H9 (cell line): ENCODE measurements around the gene HMGB4. TPM values are rescaled to one million over a fixed set of nuclear protein-coding genes. Genes with fewer than 3 reads are reported as not detected.

Source experiments
- DNase-seq: peaks from one replicate; pipeline ENCODE4 v3.0.0-alpha.2; 2017
- H2AFZ ChIP-seq: one replicate; pipeline ENCODE4 v1.6.1; 2013; ENCODE audit warnings: mild to moderate bottlenecking, low read length, control low read depth, moderate library complexity
- H2AK5ac ChIP-seq: 2 replicates; pipeline ENCODE4 v1.6.1; 2013; ENCODE audit warnings: low read length, control low read depth, mixed read lengths; ENCODE audit not compliant: insufficient read length
- H2BK120ac ChIP-seq: one replicate; pipeline ENCODE4 v1.6.1; 2013; ENCODE audit warnings: low read depth, mild to moderate bottlenecking, low read length, control low read depth, inconsistent platforms; ENCODE audit not compliant: poor library complexity, severe bottlenecking
- H2BK12ac ChIP-seq: 2 replicates; pipeline ENCODE4 v1.6.1; 2013; ENCODE audit warnings: low read length, control low read depth, mixed read lengths, low read depth; ENCODE audit not compliant: insufficient read length
- H2BK15ac ChIP-seq: 2 replicates; pipeline ENCODE4 v1.6.1; 2013; ENCODE audit warnings: low read depth, low read length, control low read depth
- H2BK20ac ChIP-seq: one replicate; pipeline ENCODE4 v1.6.1; 2013; ENCODE audit warnings: low read depth, mild to moderate bottlenecking, low read length, control low read depth, inconsistent platforms; ENCODE audit not compliant: poor library complexity, severe bottlenecking
- H2BK5ac ChIP-seq: 2 replicates; pipeline ENCODE4 v1.6.1; 2013; ENCODE audit warnings: low read length, control low read depth, mixed read lengths; ENCODE audit not compliant: insufficient read length
- H3K14ac ChIP-seq: 2 replicates; pipeline ENCODE4 v1.6.1; 2013; ENCODE audit warnings: low read length, control low read depth; ENCODE audit not compliant: insufficient read depth
- H3K18ac ChIP-seq: 2 replicates; pipeline ENCODE4 v1.6.1; 2013; ENCODE audit warnings: low read depth, mild to moderate bottlenecking, mixed read lengths, low read length, control low read depth; ENCODE audit not compliant: insufficient read length
- H3K23ac ChIP-seq: 2 replicates; pipeline ENCODE4 v1.6.1; 2013; ENCODE audit warnings: low read length, control low read depth, mixed read lengths, low read depth; ENCODE audit not compliant: insufficient read length
- H3K23me2 ChIP-seq: 2 replicates; pipeline ENCODE4 v1.6.1; 2013; ENCODE audit warnings: low read depth, mild to moderate bottlenecking, mixed read lengths, low read length, control low read depth; ENCODE audit not compliant: insufficient read length, poor library complexity, severe bottlenecking
- H3K27ac ChIP-seq: 2 replicates; pipeline ENCODE4 v1.5.1; 2013; ENCODE audit warnings: low read length, control low read depth, mixed read lengths, low read depth; ENCODE audit not compliant: insufficient read length
- H3K27me3 ChIP-seq: 2 replicates; pipeline ENCODE4 v1.6.1; 2013; ENCODE audit warnings: low read length, control low read depth, inconsistent platforms; ENCODE audit not compliant: insufficient read depth
- H3K4ac ChIP-seq: 2 replicates; pipeline ENCODE4 v1.6.1; 2013; ENCODE audit warnings: low read depth, mild to moderate bottlenecking, control low read depth, inconsistent platforms, low read length, moderate library complexity
- H3K4me1 ChIP-seq: 2 replicates; pipeline ENCODE4 v1.6.1; 2013; ENCODE audit warnings: low read length, control low read depth, inconsistent platforms; ENCODE audit not compliant: insufficient read depth
- H3K4me2 ChIP-seq: 2 replicates; pipeline ENCODE4 v1.6.1; 2013; ENCODE audit warnings: low read length, control low read depth, mixed read lengths; ENCODE audit not compliant: insufficient read length, insufficient read depth
- H3K56ac ChIP-seq: 2 replicates; pipeline ENCODE4 v1.6.1; 2013; ENCODE audit warnings: low read depth, mild to moderate bottlenecking, mixed read lengths, low read length, control low read depth; ENCODE audit not compliant: insufficient read length
- H3K79me1 ChIP-seq: 2 replicates; pipeline ENCODE4 v1.6.1; 2013; ENCODE audit warnings: low read depth, mild to moderate bottlenecking, moderate library complexity, low read length, control low read depth, inconsistent platforms; ENCODE audit not compliant: insufficient read depth, poor library complexity, severe bottlenecking
- H3K79me2 ChIP-seq: 2 replicates; pipeline ENCODE4 v1.6.1; 2013; ENCODE audit warnings: low read length, control low read depth, inconsistent platforms; ENCODE audit not compliant: insufficient read depth
- H3K9ac ChIP-seq: 2 replicates; pipeline ENCODE4 v1.6.1; 2013; ENCODE audit warnings: low read length, control low read depth, mixed read lengths; ENCODE audit not compliant: insufficient read length; ENCODE audit errors: extremely low read depth
- H3K9me3 ChIP-seq: one replicate; pipeline ENCODE4 v1.6.1; 2013; ENCODE audit warnings: low read depth, low read length, inconsistent platforms; ENCODE audit not compliant: control insufficient read depth
- H3T11ph ChIP-seq: one replicate; pipeline ENCODE4 v1.6.1; 2013; ENCODE audit warnings: mild to moderate bottlenecking, low read length, control low read depth, inconsistent platforms
- H4K20me1 ChIP-seq: one replicate; pipeline ENCODE4 v1.6.1; 2013; ENCODE audit not compliant: control insufficient read depth, insufficient read length, insufficient read depth
- H4K5ac ChIP-seq: 2 replicates; pipeline ENCODE4 v1.6.1; 2013; ENCODE audit warnings: low read depth, mild to moderate bottlenecking, mixed read lengths, low read length, control low read depth; ENCODE audit not compliant: insufficient read length
- H4K8ac ChIP-seq: replicated peaks from 2 replicates; pipeline ENCODE4 v1.6.1; 2013; ENCODE audit warnings: low read length, control low read depth, mixed read lengths, low read depth; ENCODE audit not compliant: insufficient read length
- H4K91ac ChIP-seq: 2 replicates; pipeline ENCODE4 v1.6.1; 2013; ENCODE audit warnings: low read depth, mild to moderate bottlenecking, moderate library complexity, mixed read lengths, low read length, control low read depth; ENCODE audit not compliant: insufficient read length
- H3K27ac Mint-ChIP-seq, 3 experiments: 2 replicates in 2 of 3; 3 replicates in 1 of 3; pipeline ENCODE4 v1.8.0; 2020 to 2021; ENCODE audit warnings: mixed read lengths in 3 of 3, mild to moderate bottlenecking in 1 of 3, moderate library complexity in 1 of 3
- H3K27me3 Mint-ChIP-seq: 2 replicates; pipeline ENCODE4 v1.8.0; 2021; ENCODE audit warnings: low read depth, mild to moderate bottlenecking, moderate library complexity, mixed read lengths
- H3K36me3 Mint-ChIP-seq, 3 experiments: 2 replicates in 2 of 3; 3 replicates in 1 of 3; pipeline ENCODE4 v1.8.0; 2020 to 2021; ENCODE audit warnings: low read depth in 3 of 3, mixed read lengths in 3 of 3; ENCODE audit not compliant: insufficient read depth in 1 of 3
- H3K4me1 Mint-ChIP-seq, 2 experiments: 2 replicates each; pipeline ENCODE4 v1.8.0; 2020; ENCODE audit warnings: mixed read lengths in 2 of 2
- H3K4me3 Mint-ChIP-seq, 2 experiments: 2 replicates in 1 of 2; 3 replicates in 1 of 2; pipeline ENCODE4 v1.8.0; 2020 to 2021; ENCODE audit warnings: mild to moderate bottlenecking in 2 of 2, mixed read lengths in 2 of 2, moderate library complexity in 1 of 2
- H3K9me3 Mint-ChIP-seq, 2 experiments: 2 replicates in 1 of 2; 3 replicates in 1 of 2; pipeline ENCODE4 v1.8.0; 2020; ENCODE audit warnings: mild to moderate bottlenecking in 2 of 2, mixed read lengths in 2 of 2, moderate library complexity in 1 of 2
- WGBS: extraction: QIAGEN DNeasy Blood & Tissue Kit; methylation state at CpG from one replicate; pipeline ENCODE4 v1.1.7; 2013; ENCODE audit warnings: missing lambda C conversion rate, low lambda C conversion rate, mixed read lengths; ENCODE audit not compliant: insufficient read length; ENCODE audit errors: extremely low coverage; 5-methylcytosine and 5-hydroxymethylcytosine counted together
- total RNA-seq: library from RNA; stranded (reverse); gene quantifications from 2 replicates; pipeline ENCODE4 v1.2.1, GENCODE V29; 2021
- TF ChIP-seq, protein P1 (sequence below): fragments of 200-600 bp; sonication (generic); conservative IDR thresholded peaks from 3 replicates; pipeline ENCODE4 v1.8.0; 2021; ENCODE audit warnings: antibody characterized with exemption, mild to moderate bottlenecking

Gene HMGB4
- total RNA-seq, 1 experiment from 2014 or later, result not detected

DNA sequence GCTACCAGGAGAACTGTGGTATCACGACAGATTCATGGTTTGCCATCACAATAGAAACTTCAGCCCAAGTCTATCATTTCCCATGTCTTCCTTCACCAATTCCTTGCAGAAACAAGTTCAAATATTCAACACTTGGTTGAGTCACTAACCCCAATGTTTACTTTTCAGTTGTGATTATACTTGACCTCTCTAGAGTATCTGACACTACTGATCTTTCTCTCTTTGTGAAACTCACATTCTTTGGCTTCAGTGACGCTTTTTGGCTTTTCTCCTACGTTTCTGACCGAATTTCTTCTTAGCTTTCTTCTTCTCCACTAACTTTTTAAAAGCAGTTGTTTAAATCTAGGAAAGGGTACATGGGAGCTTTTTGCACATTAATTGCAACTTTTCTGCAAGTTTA, 48.8 kb upstream of the HMGB4 start:
- Histone ChIP-seq H3K14ac (no peak overlapping the region), H3K79me1 (no peaks in the 10 kb centered on the region), H2AK5ac (no peak overlapping the region), H3K9ac (no peak overlapping the region), H3K9me3 (no peaks in the 10 kb centered on the region), H3K79me2 (no peaks in the 10 kb centered on the region), H3K56ac (no peak overlapping the region), H4K20me1 (no peaks in the 10 kb centered on the region), H2AFZ (no peak overlapping the region), H2BK20ac (no peak overlapping the region), H3K18ac (no peak overlapping the region), H4K8ac (no peak overlapping the region), H3T11ph (no peak overlapping the region), H4K5ac (no peak overlapping the region), H2BK120ac (no peak overlapping the region), H3K23ac (no peak overlapping the region), H2BK12ac (no peak overlapping the region), H3K23me2 (no peaks in the 10 kb centered on the region), H3K27me3 (no peaks in the 10 kb centered on the region), H2BK15ac (no peak overlapping the region), H3K4me1 (no peaks in the 10 kb centered on the region), H3K27ac (no peak overlapping the region), H3K4ac (no peak overlapping the region), H3K4me2 (no peak overlapping the region), H2BK5ac (no peak overlapping the region), H4K91ac (no peak overlapping the region)
- Mint-ChIP-seq H3K9me3 (no peaks in the 10 kb centered on the region; a peak in 1 of 5 replicates), H3K4me3 (no peak overlapping the region), H3K27me3 (no peaks in the 10 kb centered on the region; the same call in 1 of the 2 replicates), H3K27ac (no peak overlapping the region), H3K36me3 (peaks cover 0 to 19% (median 2%) of the 10 kb centered on the region in 3 experiments; a peak in 4 of 7 replicates), H3K4me1 (peaks cover 0 to 2% of the 10 kb centered on the region in 2 experiments; a peak in 1 of 4 replicates)
- no peak for DNase-seq
- no CpG with 5 or more reads among the region's 4 CpGs for whole genome bisulfite sequencing
- TF ChIP-seq, protein P1, sequence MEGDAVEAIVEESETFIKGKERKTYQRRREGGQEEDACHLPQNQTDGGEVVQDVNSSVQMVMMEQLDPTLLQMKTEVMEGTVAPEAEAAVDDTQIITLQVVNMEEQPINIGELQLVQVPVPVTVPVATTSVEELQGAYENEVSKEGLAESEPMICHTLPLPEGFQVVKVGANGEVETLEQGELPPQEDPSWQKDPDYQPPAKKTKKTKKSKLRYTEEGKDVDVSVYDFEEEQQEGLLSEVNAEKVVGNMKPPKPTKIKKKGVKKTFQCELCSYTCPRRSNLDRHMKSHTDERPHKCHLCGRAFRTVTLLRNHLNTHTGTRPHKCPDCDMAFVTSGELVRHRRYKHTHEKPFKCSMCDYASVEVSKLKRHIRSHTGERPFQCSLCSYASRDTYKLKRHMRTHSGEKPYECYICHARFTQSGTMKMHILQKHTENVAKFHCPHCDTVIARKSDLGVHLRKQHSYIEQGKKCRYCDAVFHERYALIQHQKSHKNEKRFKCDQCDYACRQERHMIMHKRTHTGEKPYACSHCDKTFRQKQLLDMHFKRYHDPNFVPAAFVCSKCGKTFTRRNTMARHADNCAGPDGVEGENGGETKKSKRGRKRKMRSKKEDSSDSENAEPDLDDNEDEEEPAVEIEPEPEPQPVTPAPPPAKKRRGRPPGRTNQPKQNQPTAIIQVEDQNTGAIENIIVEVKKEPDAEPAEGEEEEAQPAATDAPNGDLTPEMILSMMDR, result no peak
